HG03565 (cell line): Measurements from ENCODE around the gene AR.

Experiments used
- ATAC-seq: cut with Tn5 transposase; IDR thresholded peaks from one replicate; pipeline ENCODE4 v1.9.1; 2021; ENCODE audit warnings: mild to moderate bottlenecking, moderate library complexity; ENCODE audit not compliant: unreplicated experiment

Gene AR

DNA sequence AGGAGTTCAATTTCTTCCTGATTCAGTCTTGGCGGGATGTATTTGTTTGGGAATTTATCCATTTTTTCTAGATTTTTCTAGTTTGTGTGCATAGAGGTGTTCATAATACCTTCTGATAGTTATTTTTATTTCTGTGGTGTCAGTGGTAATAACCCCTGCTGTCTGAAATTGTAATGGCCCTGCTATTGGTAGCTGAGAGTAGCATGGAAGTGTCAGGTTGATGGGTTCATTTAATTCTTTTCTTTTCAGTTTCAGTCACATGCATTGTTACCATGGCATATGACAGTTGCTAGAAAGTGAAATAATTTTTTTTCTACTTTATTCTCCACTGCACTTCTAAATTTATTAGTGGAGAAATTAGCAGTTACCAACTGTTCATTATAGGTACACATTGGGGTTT is 20.7 kb downstream of the AR start:
- ATAC-seq: no peak

- ATAC-seq: no peak
Observed at GRCh38 chrX:67568769-67569168, 24.9 kb downstream of the AR start.

GRCh38 chrX:67570839-67571238 is 27.0 kb downstream of the AR start:
- ATAC-seq: no peak

DNA sequence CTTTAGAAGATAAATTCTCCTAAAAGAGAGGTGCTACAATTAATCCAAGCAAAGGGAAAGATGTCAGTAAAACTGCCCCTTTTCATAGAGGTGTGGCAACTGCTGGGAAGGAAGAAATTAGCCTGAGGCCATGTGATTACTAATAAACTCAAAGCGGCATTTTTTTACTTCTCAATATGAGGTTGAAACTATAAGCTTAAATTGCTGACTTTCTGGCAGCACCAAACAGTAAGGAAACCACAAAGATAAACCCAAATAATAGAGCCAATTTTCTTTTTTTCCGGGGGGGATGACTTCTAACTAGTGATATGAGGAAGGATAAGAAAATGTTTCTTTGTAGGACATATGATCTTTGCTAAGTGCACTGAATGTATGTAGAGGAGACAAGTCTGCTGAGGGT is 30.9 kb downstream of the AR start:
- ATAC-seq: no peak

GRCh38 chrX:67582436-67582835 is 38.6 kb downstream of the AR start:
- no peak for ATAC-seq

DNA sequence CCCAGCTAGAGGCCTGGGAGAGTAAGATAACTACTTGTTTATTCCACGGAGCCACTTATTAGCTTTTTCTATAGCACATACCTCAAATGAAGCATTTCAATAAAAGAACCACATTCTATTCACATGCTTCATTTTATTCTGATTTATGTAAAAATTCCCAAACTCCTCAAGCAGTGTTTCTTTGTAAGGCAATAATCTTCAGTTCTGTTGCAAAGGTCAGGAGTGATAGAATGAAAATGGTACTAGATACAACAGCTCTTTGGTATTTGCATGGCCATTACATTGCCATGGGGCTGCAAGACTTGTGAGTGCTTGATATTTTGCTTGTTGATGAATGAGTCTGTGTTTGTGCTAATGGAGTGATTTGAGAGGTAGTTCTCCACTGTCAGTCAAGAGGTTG is 39.4 kb downstream of the AR start:
- no peak for ATAC-seq

DNA sequence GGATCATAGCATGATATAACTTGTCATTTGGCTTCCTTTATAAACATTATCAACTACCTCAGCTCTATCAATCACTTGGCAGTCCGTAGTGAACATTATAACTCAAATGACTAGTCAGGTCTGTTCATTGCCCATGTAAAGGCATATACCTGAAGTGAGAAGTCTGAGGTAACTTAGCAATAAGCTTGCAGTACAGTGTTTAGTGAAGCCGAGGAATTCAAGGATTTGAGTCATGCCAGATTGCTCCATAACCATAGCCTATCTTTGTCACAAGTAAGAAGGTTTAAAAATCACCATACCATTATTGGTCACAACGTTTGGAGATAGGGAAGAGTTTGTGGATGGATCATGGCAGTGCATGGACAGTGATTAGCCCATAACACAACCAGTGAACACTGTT is 41.6 kb downstream of the AR start:
- ATAC-seq: no peak

- no peak for ATAC-seq
Observed at GRCh38 chrX:67587946-67588624, 44.3 kb downstream of the AR start.

DNA sequence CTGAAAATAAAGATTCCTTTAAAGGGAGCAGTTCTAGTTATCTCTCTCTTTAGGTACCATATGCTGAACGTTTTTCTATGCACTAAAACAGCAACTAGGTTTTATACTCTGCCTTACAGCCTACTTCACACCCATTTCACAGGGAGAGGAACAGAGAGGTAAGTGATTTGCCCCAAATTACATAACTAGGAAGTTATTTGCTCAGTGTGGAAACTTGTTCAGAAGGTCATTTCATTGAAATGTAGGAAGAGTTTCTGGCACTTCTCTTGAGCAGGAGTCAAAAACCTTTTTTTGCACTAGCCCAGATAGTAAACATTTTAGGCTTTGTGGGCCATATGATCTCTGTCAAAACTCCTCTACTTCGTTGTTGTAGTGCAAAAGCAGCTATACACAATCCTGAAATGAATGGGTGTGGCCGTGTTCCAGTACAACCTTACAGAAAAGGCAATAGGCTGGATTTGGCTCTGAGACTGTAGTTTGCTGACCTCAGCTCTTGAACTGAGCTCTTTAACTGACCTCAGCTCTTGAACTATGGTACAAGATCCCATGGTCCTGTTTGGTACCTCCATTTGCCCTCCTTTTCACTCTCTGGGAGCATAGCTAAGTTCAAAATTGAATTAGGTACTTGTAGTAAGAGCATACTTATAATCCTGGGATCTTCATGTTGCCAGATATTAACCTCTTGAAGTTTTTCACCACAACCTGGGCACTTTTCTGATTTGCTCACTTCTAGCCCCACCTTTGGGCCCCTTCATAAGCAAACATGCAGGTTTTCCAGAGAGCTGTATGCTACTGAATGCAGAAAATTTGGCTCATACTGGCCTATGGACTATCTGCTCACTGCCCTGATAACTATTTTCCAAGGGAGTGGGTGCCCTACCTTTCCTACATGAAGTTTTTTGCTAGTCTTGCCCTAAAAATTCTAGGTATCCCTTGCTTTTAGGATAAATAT is 53.3 kb downstream of the AR start:
- no peak for ATAC-seq

GRCh38 chrX:67599532-67599931 is 55.7 kb downstream of the AR start:
- no peak for ATAC-seq

DNA sequence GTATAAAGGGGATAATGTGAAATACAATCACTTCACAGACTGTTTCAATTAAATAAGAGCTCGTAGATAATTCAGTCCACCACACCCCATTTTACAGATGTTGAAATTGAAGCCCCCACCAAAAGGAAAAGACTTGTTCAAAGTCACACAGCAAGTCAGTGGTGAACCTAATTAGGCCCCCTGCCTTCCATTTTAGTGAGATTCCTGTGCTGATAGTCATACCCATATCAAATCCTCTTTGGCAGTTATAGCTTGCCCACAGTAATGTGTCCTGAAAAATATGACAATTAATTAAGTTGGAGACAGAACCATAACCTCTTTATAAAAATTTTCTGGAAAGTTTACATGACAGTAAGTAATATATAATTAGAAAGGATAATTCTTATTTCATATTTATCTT is 58.0 kb downstream of the AR start:
- no peak for ATAC-seq

GRCh38 chrX:67604979-67605703 is 61.3 kb downstream of the AR start:
- ATAC-seq: no peak

- no peak for ATAC-seq
Observed at GRCh38 chrX:67607466-67607865, 63.6 kb downstream of the AR start.

GRCh38 chrX:67610282-67610681 is 66.5 kb downstream of the AR start:
- ATAC-seq: no peak

DNA sequence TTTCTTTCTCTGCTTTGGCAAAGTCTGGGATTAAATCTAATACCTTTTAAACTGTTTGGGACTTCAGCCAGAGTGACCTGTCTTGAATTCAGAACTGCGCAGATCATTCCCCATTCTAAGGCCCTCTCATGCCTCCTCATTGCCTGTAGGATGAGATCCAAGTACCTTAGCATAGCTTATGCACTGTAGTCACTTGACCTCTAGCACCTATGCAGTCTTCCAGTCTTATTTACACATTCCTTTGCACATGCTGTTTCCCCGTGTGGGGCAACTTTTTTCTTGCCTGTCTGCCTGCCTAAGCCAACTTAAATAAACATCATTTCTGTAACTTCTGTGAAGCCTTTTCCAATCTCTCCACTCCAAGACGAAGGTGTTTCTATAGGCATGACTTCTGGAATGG is 68.4 kb downstream of the AR start:
- no peak for ATAC-seq

- ATAC-seq: no peak
Observed at GRCh38 chrX:67613366-67613765, 69.5 kb downstream of the AR start.

DNA sequence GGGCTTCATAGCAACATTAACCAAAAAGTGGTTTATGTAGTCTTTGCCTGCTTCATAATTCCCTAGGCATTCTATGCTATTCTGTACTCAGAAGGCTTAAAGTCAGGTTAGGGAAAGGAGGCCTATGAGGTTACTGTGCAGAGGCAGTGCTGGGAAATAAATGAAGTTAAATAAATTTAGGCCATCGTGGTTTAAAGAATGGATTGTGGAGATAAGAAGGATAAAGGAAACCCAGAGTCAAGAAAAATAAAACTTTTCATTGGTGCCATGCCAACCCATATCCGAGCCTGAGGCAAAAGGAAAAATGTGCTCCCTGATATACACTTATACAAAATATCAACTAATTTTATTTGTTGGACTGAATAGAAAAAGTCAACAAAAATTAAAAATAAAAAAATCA is 70.2 kb downstream of the AR start:
- ATAC-seq: no peak

GRCh38 chrX:67614423-67614822 is 70.6 kb downstream of the AR start:
- ATAC-seq: no peak

GRCh38 chrX:67619253-67619652 is 75.4 kb downstream of the AR start:
- ATAC-seq: peak; percentile 45

DNA sequence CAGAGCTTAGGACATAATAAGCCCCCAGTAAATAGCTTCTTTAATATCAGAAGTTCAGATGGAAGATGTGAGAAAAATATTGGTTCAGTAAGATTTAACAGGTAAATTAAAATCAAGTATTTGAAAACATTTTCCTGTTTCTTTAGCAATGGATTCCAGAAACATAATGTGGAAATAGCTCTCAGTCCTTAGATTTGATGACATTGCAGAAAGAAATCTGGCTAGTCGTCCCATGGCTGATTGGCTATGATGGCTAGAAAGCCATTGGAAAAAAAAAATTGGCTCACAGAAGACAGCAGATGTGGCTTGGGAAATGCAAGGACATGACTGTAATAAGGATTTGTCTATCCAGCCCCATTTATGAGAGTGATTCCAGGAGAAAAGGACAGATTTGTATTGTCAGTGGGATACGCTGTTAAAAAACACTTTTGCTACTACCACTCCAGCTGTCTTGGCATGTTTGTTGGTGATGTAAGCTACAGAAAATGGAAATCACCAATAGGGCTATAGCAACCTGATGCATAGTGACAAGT is 78.3 kb downstream of the AR start:
- ATAC-seq: no peak

DNA sequence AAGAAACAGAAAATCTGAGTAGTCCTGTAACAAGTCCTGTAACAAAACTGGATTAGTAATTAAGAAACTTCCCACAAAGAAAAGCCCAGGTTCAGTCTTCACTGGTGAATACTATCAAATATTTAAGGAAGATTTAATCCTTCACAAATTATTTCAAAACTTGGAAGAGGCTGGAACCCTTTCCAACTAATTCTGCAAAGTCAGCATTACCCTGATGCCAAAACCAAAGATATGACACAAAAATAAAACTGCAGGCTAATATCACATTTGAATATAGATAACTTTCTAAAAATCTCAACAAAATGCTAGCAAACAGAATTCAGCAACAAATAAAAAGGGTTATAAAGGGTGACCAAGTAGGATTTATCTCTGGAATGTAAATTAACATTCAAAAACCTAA is 80.5 kb downstream of the AR start:
- ATAC-seq: no peak
